ENCODE measurements around the gene DSPP.
"Not testable (repeated sequence)": the region's sequence is repeated elsewhere in the genome, so short reads cannot be mapped to it uniquely, and the experiment has no call there.

DSPP gene

DNA sequence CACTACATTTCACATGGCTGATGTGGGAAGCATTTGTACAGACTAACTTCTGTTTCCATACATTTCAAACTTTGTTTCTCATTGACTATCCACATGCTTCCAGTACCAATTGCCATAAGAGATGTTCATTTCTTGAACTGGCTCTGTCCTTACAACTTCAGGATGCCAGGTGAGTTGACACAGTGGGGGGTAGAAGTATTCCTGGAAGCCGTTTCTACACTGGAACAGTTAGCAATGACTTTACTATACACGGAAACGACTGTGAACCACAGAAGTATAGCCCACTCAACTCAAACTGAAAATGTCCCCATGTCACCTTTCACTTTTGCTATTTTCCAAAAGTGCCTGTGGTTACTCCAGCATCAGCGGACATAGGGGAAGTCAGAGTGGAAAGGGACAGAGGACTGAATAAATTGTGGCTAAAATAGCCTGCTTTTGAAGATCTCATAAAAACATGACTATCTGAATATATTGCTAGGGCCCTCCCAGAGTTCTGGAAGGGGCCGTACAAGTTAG lies 38.0 kb upstream of the DSPP start:
- TF ChIP-seq, protein P1, sequence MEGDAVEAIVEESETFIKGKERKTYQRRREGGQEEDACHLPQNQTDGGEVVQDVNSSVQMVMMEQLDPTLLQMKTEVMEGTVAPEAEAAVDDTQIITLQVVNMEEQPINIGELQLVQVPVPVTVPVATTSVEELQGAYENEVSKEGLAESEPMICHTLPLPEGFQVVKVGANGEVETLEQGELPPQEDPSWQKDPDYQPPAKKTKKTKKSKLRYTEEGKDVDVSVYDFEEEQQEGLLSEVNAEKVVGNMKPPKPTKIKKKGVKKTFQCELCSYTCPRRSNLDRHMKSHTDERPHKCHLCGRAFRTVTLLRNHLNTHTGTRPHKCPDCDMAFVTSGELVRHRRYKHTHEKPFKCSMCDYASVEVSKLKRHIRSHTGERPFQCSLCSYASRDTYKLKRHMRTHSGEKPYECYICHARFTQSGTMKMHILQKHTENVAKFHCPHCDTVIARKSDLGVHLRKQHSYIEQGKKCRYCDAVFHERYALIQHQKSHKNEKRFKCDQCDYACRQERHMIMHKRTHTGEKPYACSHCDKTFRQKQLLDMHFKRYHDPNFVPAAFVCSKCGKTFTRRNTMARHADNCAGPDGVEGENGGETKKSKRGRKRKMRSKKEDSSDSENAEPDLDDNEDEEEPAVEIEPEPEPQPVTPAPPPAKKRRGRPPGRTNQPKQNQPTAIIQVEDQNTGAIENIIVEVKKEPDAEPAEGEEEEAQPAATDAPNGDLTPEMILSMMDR (IDR thresholded peaks at IDR 0.05; ENCODE audit: extremely low read depth, insufficient read depth, missing control alignments), result no peak
- in situ Hi-C loops (cut with MboI; ENCODE audit: low pct_unique_long_range_greater_than_20kb, low sequenced_read_pairs, unreplicated experiment), result no loop called here
- DNase-seq (ENCODE audit: low spot score), result no peak

DNA sequence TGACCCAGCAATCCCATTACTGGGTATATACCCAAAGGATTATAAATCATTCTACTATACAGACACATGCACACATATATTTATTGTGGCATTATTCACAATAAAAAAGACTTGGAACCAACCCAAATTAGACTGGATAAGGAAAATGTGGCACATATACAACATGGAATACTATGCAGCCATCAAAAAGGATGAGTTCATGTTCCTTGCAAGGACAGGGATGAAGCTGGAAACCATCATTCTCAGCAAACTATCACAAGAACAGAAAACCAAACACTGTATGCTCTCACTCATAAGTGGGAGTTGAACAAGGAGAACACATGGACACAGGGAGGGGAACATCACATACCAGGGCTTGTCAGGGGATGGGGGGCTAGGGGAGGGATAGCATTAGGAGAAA lies 34.0 kb upstream of the DSPP start:
- DNase-seq (ENCODE audit: low spot score); in situ Hi-C loops (cut with MboI; ENCODE audit: low pct_unique_long_range_greater_than_20kb, low sequenced_read_pairs, unreplicated experiment): not testable (repeated sequence)

DNA sequence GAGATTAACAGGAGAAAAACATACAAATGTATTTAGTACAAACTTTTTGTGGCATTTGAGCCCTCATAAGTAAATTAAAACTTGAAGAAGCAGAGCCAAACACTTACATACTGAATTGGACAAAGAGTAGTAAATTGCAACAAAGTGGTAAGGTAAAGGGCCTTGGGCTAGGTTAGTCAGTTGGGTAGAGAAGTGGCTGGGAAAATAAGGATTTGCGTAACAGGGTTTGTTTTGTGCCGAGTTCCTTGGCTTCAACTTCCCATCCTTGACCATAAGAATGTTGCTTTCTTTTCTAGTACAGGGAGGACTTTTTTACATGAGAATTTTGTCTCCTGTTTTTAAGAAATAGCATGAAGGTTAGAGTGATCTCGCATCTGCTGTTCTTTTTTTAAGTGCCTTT lies 33.3 kb upstream of the DSPP start:
- no peak for DNase-seq (ENCODE audit: low spot score)
- in situ Hi-C loops (cut with MboI; ENCODE audit: low pct_unique_long_range_greater_than_20kb, low sequenced_read_pairs, unreplicated experiment), result no loop called here
- TF ChIP-seq, protein P1 (IDR thresholded peaks at IDR 0.05; ENCODE audit: extremely low read depth, insufficient read depth, missing control alignments), result no peak

DNA sequence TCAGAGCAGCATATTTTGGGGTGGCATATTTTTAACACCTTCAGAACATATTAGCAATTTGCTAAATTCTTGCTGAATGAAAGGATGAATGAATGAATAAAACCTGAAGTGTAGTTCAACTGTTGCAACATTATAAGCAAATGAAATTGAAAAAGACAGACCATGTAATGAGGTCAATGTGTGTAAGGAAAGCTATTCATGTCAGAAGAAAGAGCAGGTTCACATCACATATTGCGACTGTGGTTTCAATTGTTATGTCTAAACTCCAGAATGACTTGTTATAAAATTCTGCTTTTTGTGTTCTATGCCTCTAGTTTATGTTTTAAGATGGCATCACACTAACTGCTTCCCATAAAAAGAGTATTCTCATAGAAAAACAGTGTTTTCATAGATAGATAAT lies 32.9 kb upstream of the DSPP start:
- TF ChIP-seq, protein P1 (IDR thresholded peaks at IDR 0.05; ENCODE audit: extremely low read depth, insufficient read depth, missing control alignments), result no peak
- in situ Hi-C loops (cut with MboI; ENCODE audit: low pct_unique_long_range_greater_than_20kb, low sequenced_read_pairs, unreplicated experiment), result no loop called here
- DNase-seq (ENCODE audit: low spot score), result no peak

DNA sequence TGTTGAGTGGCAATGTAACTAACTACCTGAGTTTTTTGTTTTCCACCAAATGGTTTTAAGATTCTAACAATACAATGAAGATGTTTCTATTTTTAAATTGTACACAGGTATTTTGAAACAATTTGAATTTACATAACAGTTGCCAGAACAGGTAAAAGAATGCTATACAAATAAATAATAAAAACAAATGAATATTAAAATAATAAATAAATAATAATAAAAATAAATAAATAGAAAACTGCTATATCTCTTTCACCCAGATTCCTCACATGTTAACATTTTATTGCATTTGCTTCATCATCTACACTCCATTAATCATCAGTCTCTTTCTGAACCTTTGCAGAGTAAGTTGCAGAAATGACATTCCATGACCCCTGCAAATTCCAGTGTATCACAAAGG lies 32.3 kb upstream of the DSPP start:
- in situ Hi-C loops (cut with MboI; ENCODE audit: low pct_unique_long_range_greater_than_20kb, low sequenced_read_pairs, unreplicated experiment), result no loop called here

DNA sequence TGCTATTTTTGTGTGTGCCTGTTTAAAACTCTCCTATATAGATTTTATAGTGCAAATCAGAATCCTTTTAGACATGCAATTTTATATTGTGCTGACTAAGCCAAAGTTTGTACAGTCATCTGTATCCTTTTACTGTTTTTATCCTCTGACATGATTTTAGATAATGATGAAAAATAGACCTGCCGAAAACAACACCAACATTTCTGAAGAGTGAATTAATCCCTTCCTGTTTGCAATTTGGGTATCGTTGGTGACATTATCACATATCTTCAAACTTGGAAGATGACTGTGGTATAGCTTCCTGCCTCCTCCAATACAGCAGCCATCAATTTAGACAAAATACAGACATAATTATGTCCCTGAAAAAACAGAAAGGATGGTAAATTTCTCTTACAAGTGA lies 28.9 kb upstream of the DSPP start:
- no peak for DNase-seq (ENCODE audit: low spot score)
- in situ Hi-C loops (cut with MboI; ENCODE audit: low pct_unique_long_range_greater_than_20kb, low sequenced_read_pairs, unreplicated experiment), result no loop called here
- TF ChIP-seq, protein P1 (IDR thresholded peaks at IDR 0.05; ENCODE audit: extremely low read depth, insufficient read depth, missing control alignments), result no peak

More for the DNA sequence above, 32.3 kb upstream of the DSPP start:
- TF ChIP-seq, protein P1 (IDR thresholded peaks at IDR 0.05; ENCODE audit: extremely low read depth, insufficient read depth, missing control alignments), result no peak
- DNase-seq (ENCODE audit: low spot score), result no peak

DNA sequence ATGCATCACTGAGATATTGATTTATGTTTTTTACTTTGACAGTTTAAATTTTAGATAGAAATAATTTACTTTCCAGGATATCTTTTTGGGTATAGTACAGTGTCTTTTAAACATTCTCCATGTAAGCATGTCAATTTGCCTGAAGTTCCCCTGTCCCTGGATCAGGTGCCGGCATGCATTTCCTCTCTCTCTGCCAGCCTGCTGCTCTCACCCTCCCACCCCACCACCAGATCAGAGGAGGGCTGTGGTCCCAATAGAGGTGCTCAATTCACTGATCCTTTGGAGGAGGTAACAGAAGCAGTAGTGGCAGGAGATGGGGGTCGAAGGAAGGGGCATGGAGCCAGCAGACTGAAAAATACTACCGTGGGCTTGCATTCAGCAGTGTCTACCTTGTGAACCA lies 28.3 kb upstream of the DSPP start:
- in situ Hi-C loops (cut with MboI; ENCODE audit: low pct_unique_long_range_greater_than_20kb, low sequenced_read_pairs, unreplicated experiment), result no loop called here
- TF ChIP-seq, protein P1 (IDR thresholded peaks at IDR 0.05; ENCODE audit: extremely low read depth, insufficient read depth, missing control alignments), result no peak
- no peak for DNase-seq (ENCODE audit: low spot score)
